HL-60 (cell line): ENCODE results near the gene KCNMA1.

Source experiments
- CTCF ChIP-seq: IDR thresholded peaks from one replicate; pipeline ENCODE4 v1.5.1; 2011; ENCODE audit warnings: low read length, control low read depth, inconsistent platforms; ENCODE audit not compliant: insufficient read depth
- GABPA ChIP-seq: IDR thresholded peaks from 2 replicates; pipeline ENCODE4 v1.6.1; 2012; ENCODE audit warnings: low read depth
- POLR2AphosphoS5 ChIP-seq: IDR thresholded peaks from 2 replicates; pipeline ENCODE4 v1.6.1; 2012; ENCODE audit warnings: low read depth
- REST ChIP-seq: IDR thresholded peaks from 2 replicates; pipeline ENCODE4 v1.6.1; 2012; ENCODE audit warnings: low read depth; ENCODE audit not compliant: insufficient replicate concordance

- TF ChIP-seq GABPA (no peak), CTCF (no peak), POLR2AphosphoS5 (no peak), REST (no peak)
These were observed 36.1 kb downstream of the KCNMA1 start for GRCh38 chr10:77601488-77601887.
